ENCODE measurements around the gene ALDOB. TPM values are rescaled to one million over a fixed set of nuclear protein-coding genes. Genes with fewer than 3 reads are reported as not detected.

Gene ALDOB
- total RNA-seq, 2 donors from 2014 or later, result 3.4 to 33.1 TPM

DNA sequence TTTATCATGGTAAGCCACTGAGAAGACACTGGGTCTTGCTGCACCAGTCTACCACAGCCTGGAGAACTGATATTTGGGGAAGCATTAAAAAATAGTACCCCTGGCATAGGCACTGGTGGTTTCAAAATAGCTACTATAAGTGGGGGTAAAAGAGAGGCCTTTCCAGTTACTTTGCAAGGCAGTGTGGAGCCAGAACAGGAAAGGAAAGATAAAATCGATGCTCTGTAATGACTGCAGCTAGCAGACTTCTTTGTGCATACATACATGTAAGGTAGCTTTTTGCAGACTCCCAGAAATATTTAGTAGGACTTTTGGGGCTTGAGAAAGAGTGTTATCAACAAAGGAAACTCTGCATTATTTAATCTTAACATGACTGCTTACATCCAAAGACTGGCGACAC lies 31.3 kb upstream of the ALDOB start:
- DNase-seq, result no peak
- intact Hi-C loops (cut with DNase I), result no loop called here
- H3K27ac ChIP-seq, result no peak overlapping the region
- no peaks in the 10 kb centered on the region for H3K36me3 ChIP-seq
- TF ChIP-seq, protein P1, sequence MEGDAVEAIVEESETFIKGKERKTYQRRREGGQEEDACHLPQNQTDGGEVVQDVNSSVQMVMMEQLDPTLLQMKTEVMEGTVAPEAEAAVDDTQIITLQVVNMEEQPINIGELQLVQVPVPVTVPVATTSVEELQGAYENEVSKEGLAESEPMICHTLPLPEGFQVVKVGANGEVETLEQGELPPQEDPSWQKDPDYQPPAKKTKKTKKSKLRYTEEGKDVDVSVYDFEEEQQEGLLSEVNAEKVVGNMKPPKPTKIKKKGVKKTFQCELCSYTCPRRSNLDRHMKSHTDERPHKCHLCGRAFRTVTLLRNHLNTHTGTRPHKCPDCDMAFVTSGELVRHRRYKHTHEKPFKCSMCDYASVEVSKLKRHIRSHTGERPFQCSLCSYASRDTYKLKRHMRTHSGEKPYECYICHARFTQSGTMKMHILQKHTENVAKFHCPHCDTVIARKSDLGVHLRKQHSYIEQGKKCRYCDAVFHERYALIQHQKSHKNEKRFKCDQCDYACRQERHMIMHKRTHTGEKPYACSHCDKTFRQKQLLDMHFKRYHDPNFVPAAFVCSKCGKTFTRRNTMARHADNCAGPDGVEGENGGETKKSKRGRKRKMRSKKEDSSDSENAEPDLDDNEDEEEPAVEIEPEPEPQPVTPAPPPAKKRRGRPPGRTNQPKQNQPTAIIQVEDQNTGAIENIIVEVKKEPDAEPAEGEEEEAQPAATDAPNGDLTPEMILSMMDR (IDR thresholded peaks at IDR 0.05), result no peak
- no peaks in the 10 kb centered on the region for H3K27me3 ChIP-seq
- H3K9me3 ChIP-seq, result no peaks in the 10 kb centered on the region
- no peak overlapping the region for H3K9ac ChIP-seq (ENCODE audit: low read depth in 2 of 2, low read length in 2 of 2)
- H3K4me3 ChIP-seq, result no peak overlapping the region
- no peaks in the 10 kb centered on the region for H3K4me1 ChIP-seq

DNA sequence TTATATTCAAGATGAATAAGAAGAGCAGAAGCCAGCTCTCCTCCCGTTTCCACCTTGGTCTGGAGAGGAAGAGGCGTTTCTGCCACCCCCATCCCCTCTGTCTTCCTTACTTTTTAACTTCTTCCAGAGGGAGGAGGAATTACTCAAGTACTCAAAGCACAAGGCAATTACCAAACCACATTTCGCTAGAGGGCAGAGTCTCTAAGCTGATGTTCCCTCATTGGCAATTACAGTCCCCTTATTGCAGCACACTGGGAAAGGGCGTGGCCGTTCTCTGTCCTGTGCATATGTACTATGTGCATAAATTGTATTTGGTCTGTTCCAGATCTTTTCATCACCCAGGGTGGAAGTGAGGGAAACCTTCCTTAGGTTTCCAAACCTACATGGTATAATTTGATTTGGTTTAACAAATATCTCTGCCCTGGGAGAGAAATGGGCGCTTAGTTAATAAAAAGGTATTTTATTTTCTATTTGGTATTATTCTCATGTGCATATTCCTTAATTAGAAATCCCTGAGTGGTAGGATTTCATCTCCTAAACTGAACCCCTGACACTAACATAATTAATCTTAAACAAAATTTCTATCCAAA lies 29.8 kb upstream of the ALDOB start:
- TF ChIP-seq, protein P1 (IDR thresholded peaks at IDR 0.05), result peak; percentile 13
- Histone ChIP-seq H3K36me3 (no peaks in the 10 kb centered on the region), H3K9me3 (no peaks in the 10 kb centered on the region), H3K4me1 (no peaks in the 10 kb centered on the region), H3K9ac (ENCODE audit: low read depth in 2 of 2, low read length in 2 of 2) (no peak overlapping the region), H3K27ac (no peak overlapping the region), H3K4me3 (no peak overlapping the region), H3K27me3 (no peaks in the 10 kb centered on the region)
- peak; percentile 85 for DNase-seq
- intact Hi-C loops (cut with DNase I), result no loop called here

DNA sequence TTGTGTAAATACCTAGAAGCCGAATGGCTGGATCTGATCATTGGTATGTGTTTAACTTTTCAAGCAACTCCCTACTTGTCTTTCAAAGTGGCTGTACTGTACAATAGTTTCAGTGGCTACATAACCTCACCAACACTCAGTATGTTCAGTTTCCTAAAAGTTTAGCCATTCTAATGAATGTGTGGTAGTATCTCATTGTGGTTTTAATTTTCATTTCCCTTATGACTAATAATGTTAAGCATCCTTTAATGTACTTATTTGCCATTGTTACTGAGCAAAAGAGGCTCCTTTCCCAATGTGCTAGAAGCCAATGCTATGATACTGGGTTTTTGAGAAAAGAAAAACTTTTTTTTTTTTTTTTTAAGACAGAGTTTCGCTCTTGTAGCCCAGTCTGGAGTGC lies 27.8 kb upstream of the ALDOB start:
- TF ChIP-seq, protein P1 (IDR thresholded peaks at IDR 0.05), result no peak
- Histone ChIP-seq H3K36me3 (no peaks in the 10 kb centered on the region), H3K27ac (no peak overlapping the region), H3K4me3 (no peak overlapping the region), H3K4me1 (no peaks in the 10 kb centered on the region), H3K9me3 (no peaks in the 10 kb centered on the region), H3K27me3 (no peaks in the 10 kb centered on the region), H3K9ac (ENCODE audit: low read depth in 2 of 2, low read length in 2 of 2) (no peak overlapping the region)
- DNase-seq, result no peak
- intact Hi-C loops (cut with DNase I), result loop anchor here (2.0 kb wide), 1 partner anchor 67 kb away; no protein-coding TSS in a partner anchor

DNA sequence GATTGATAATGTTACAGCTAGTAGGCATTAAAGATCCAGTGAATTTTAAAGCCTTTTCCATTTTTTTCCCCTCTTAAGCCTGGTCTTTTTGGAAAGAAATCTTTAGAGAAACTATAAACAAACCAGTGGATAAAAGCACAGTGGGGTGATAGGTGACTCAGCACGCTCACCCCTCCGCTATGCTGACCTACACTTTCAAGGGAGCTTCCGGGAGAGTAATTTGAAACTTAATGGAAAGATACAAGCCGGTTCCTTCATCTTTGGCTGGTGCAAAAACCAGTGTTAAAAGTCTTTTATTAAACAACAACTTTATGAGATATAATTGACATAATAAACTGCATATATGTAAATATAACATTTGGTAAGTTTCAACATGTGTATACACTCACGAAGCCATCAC lies 27.0 kb upstream of the ALDOB start:
- H3K27me3 ChIP-seq, result no peaks in the 10 kb centered on the region
- no peak overlapping the region for H3K9ac ChIP-seq (ENCODE audit: low read depth in 2 of 2, low read length in 2 of 2)
- intact Hi-C loops (cut with DNase I), result loop anchor here (2.0 kb wide), 1 partner anchor 68 kb away; no protein-coding TSS in a partner anchor
- H3K4me1 ChIP-seq, result no peaks in the 10 kb centered on the region
- no peak for DNase-seq
- H3K27ac ChIP-seq, result no peak overlapping the region
- no peaks in the 10 kb centered on the region for H3K36me3 ChIP-seq
- TF ChIP-seq, protein P1 (IDR thresholded peaks at IDR 0.05), result no peak
- no peak overlapping the region for H3K4me3 ChIP-seq
- H3K9me3 ChIP-seq, result no peaks in the 10 kb centered on the region

DNA sequence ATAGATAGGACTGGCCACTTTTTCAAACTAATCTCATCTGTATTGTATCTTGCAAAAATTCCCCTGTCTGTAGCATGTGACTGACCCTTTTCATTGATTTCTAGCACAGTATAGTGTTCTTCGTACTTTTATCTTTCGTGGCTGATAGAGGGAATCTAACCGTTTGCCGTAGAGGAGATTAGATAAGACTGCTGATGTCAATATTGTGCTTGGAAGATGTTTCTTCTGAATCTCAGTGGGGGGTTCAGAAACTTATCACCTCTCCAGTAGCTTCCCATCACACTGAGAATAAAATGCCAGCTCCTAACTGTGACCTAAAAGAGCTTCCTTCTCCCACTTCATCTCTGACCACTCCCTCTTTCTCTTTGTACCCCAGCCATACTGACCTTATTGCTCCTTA lies 25.4 kb upstream of the ALDOB start:
- intact Hi-C loops (cut with DNase I), result no loop called here
- Histone ChIP-seq H3K27ac (no peak overlapping the region), H3K9me3 (no peaks in the 10 kb centered on the region), H3K27me3 (no peaks in the 10 kb centered on the region), H3K4me3 (no peak overlapping the region), H3K36me3 (no peaks in the 10 kb centered on the region), H3K9ac (ENCODE audit: low read depth in 2 of 2, low read length in 2 of 2) (no peak overlapping the region), H3K4me1 (no peaks in the 10 kb centered on the region)
- no peak for DNase-seq
- TF ChIP-seq, protein P1 (IDR thresholded peaks at IDR 0.05), result no peak

All from colonic mucosa (tissue), 4 donors.